NCI-H2081 treated with DMSO at 0.1 percent for 48 hours (cell line): ENCODE measurements around the gene CMC4.

ENCODE experiments used
- DNase-seq: peaks from one replicate; lab custom pipeline; 2025; lab: John Stamatoyannopoulos, UW

CMC4 gene

DNA sequence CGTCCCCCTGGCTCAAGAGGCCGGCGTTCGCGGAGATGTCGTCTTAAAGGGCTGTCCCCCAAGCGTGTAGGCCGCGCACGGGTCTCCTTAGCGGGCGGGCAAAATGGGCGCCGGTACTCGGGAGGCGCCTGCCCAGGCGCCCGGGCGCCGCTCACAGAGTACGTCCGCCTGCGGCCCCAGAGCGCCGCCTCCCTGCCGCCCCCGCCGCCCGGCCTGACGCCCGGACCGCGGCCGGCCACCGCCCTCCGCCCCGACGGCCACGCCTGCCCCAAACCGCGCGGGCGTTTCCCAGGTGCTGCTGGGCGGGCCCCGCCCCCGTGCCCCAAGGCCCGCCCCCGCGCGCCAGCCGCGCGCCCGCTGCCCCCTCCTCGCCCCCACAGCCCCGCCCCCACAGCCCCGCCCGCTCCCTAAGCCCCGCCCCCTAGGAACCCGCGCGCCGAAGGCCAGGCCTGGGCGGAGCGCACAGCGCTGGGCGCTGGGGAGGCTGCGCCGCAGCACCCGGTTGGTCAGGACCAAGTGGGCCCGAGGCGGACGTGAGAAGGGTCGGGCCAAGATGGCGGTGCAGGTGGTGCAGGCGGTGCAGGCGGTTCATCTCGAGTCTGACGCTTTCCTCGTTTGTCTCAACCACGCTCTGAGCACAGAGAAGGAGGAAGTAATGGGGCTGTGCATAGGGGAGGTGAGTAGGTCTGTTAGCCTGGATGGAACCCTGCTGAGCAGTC, at the start of gene CMC4, which contains the start of the genes BRCC3 and MTCP1:
TSS of gene CMC4 (minus strand) at position 162 of the 719 bp plus-strand sequence. CDS start 7,113 bp downstream, outside the sequence.
TSS of gene BRCC3 (plus strand) at position 534 of the 719 bp plus-strand sequence. CDS start at position 554, 20 bp downstream.
TSS of gene MTCP1 (minus strand) at position 162 of the 719 bp plus-strand sequence. CDS start 5,126 bp downstream, outside the sequence.
- no peak for DNase-seq

DNA sequence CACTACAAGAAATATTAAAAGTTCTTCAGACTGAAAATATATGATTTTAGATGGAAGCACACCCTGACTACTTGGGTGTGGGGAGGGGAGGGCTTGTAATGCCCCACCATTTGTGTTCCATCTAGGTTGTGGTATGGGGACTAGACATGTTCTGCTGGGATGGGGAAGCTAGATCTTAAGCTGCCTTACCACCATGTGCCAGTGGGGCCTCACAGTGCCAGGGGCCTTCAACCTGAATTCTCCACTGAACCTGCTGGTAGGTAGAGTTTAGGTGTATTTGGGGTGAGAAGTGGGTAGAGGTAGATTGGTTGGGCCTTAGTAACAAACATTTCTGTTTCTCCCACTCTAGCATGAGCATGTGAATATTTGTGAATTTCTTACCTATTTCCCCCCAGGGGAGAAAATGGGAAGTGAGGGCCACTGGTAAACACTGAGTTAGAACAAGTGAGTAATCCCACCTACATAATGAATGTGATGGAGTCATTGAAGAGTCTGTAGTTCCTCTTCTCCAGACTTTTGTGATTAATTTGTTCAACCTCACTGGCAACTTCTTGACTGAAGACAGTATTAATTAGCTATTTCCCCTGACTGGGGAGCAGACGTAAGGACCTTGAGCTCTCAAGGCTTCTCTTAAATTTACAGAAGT, 44.4 kb upstream of the CMC4 start:
- no peak for DNase-seq

GRCh38 chrX:155113097-155113496, 42.2 kb upstream of the CMC4 start:
- no peak for DNase-seq

DNA sequence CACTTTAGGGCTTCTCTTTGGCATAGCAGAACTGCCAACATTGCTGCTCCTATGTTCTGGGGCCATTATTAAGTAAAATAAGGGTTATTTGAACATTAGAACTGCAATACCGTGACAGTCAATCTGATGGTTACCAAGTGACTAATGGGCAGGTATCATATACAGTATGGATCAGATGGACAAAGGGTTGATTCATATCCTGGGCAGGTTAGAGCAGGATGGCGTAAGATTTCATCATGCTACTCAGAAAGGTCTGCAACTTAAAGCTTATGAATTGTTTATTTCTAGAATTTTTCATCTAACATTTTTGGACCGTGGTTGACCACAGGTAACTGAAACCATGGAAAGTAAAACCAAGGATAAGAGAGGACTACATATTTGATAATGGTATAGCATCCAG, 41.2 kb upstream of the CMC4 start:
- no peak for DNase-seq

GRCh38 chrX:155108427-155108826, 37.5 kb upstream of the CMC4 start:
- DNase-seq = no peak

- DNase-seq = no peak
These were observed 35.0 kb upstream of the CMC4 start for GRCh38 chrX:155105919-155106318.

DNA sequence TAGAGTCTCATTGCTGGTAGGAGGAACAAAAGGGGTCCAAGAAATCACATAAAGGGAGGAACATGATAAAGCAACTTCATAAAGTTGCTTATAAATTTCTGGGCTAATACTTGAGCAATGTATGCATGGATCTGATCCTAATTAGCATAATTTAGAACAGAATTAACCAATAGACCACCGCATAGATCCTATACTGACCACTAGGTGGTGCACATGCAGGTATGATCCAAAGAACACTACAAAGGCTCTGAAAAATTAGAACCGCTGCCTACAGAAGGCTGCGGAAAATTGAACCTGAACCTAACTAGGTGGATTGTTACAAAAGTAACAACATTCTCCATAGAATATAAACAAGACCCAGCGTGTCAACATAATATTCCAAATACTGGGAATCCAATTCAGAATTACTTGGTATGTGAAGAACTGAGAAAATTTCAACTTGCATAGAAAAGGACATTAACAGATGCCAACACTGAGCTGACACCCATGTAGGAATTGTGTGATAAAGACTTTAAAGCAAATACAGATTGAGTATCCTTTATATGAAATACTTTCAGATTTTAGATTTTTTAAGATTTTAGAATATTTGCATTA, 23.6 kb upstream of the CMC4 start:
- DNase-seq = no peak

DNA sequence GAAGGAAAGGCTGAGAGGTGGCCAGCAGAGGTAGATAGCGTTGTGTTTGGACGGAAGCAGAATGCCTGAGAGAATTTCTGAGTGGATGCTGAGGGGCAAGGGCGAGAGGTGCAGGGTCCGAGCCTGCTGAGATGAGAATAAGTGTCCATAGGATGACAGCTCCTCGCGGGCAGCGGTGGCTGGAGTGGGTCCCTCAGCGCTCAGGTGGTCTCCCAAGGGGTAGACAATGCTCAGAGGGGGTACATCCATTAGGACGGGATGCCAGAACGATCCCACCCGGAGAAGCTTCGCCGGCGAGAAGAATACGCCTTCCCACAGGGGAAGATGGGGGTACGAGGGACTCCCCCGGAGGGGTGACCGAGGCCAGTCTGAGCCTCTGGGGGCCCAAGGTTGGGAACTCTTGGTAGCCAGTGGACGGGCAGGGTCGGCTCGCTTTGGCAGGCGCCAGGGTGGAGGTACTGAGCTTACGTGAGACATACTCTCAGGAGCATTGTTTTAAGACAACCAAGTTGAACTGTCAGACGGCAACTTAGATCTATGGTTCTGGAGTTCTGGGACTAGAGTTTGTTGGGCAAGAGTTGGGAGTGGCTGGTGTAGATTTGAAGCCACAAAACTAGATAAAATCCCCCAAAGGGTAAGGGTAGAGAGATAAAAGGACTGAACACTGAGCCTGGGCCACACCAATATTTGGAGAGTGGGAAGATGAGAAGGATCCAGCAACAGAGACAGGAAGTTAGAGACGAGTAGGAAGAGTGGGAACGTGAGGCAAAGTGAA, 16.2 kb upstream of the CMC4 start:
- DNase-seq = no peak

GRCh38 chrX:155086202-155086840, 15.4 kb upstream of the CMC4 start:
- no peak for DNase-seq

- no peak for DNase-seq
These were observed 851 bp upstream of the CMC4 start for GRCh38 chrX:155071694-155072280.

- no peak for DNase-seq
These were observed 317 bp downstream of the CMC4 start for GRCh38 chrX:155070663-155070974.

DNA sequence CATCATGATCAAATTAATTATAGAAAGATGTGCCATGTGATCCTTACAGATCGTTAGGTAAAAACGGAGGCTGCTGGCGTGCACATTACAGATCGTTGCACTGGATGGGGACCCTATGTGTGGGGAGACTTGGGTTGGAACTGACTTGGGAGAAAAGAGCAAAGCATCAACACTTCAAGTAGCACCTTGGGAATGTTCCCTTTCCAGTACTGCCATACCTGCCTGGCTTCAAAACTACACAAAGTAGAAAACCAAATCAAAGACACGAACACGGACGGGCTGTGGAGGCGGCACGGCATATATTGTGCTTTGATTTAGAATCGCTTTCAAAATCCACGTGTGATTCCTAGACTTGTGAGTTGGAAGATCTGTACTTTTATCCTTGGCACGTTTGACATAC, 898 bp downstream of the CMC4 start:
- DNase-seq = no peak

DNA sequence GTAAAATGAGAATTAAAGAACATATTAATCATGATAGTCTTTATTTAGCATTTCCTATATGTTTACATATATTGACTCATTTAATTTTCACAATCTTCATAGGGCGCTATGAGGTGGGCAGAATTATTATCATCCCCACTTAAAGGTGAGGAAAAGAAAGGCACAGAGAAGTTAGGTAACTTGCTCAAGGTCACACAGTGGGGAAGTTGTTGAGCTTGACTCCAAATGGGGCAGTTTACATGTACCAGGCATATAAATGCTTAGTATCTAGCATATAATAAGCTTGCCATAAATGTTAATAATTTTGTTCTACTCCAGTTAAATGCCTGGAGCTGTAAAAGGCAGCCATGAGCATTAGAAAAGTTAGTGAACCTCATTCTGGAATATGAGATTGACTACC, 1.5 kb downstream of the CMC4 start:
- no peak for DNase-seq

DNA sequence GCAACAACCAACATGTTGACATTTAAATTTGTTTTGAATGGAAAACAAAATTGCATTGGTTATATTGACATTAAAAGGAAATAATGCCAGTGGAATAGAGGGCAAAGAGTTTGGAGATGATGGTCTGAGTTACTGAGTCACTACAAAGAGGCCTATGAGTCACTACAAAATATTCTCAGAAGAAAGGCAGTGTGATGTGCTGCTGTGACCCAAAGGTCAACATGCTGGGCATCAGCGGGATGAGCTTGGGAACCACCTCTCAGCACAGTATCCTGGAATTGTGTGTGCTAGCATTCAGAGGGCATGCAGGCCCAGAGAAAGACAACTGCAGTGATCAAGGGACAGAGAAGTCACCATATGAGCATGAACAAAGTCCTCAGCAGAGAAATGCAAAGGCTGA, 2.8 kb downstream of the CMC4 start:
- no peak for DNase-seq

DNA sequence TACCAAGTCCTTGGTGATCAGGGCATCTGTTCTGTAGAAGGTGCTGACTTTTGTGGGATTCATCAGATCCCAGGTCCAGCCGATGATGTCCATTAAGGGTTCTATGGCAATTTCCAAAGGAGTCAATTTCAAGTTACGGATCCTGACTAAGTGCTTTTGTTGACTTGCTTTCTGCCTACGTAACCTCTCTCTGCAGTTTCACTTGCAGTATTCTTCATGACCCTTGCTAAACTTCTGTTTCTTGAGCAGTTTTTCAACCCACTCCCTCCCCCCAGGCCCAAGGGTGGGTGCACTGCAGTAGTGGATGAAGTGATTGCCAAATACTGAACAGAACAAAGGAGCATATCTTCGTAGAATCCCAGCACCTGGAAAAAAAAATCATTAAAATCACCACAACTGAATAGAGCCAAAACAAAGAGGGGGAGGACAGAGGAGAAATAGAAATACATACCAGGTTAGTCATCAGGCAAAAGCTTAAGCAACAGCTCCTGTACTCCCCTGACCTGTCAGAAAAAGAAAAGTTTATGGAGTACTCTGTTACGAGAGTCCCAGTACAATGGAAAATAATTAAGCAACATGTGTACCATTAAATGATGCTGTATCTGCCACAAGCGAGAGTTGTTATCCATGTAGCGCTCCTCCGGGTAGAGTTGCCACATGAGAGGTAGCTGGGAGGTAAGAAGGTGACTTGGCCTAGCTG, 5.8 kb downstream of the CMC4 start:
- no peak for DNase-seq

DNA sequence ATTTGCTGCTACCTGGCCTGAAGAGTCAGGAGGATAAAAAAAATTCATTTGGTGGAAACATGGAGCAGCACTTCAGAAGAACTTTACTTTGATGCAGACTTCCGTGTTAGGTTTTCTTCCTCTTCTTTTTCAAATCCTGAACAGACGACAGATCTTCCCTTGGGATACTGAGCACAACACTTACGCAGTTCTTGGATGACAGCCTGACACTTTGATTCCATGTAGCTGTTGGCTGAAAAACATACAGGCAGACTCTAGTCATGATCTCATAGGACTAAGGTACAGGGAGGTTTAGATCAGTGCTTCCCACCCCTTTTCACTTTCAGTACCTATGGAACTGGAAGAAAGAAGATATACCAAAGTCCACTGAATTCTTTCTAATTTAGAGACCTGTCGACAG, 9.2 kb downstream of the CMC4 start:
- no peak for DNase-seq

DNA sequence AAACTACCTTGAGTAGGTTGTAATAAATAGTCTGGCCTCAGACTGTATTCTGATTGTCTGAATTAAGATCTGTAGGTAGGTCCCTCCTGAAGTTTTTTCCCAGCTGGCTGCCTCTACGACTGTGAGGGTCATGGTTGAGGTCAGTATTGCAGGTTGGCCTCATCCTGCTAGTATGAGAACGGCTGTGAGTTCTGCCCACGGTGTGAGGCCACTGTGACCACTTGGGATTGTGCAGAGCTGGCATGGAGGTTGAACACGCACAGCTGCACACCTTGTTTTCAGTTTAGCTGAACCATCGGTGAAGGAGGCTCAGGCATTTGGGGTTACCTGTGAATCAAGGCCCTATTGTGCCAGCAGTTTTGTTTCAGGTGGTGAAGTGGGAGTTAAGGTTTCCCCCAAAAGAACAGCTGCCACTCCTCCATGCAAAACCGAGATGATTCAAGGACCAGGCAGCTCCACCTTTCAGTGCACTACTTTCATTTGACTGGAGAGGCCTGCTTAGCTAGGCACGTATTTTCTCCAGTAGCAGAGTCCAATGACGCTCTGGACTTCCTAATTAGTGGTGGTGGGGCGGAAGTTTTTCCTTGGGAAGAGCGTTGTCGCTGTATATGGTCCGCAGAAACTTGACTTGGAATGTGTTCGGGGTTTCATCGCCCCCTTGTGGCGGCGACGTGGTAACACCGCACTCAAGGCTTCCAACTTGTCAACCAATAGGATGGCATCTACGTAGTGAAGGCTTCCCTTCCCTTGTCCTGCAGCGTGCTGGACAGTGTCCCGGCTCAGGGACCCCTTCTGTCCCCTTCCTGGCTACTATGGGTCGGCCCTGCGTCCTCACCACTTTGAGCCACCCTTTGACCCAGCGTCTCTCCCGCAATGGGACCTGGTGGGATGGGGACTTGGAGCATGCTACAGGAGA, 13.8 kb downstream of the CMC4 start:
- DNase-seq = no peak

GRCh38 chrX:155056471-155056870, 14.5 kb downstream of the CMC4 start:
- no peak for DNase-seq

- DNase-seq = no peak
These were observed 15.4 kb downstream of the CMC4 start for GRCh38 chrX:155055494-155055893.

GRCh38 chrX:155054255-155054654, 16.7 kb downstream of the CMC4 start:
- no peak for DNase-seq
